Activated CD4-positive, CD25-positive, alpha-beta regulatory T cell treated with anti-CD3 and anti-CD28 coated beads, Interleukin-2, amount 50 U/mL, for 16 hours (primary cell): ENCODE measurements around the gene TNFAIP8L2.

Experiments used
- DNase-seq: peaks from one replicate; pipeline ENCODE4 v3.0.0-alpha.2; 2020; ENCODE audit warnings: low read depth, low spot score

The TNFAIP8L2 gene

GRCh38 chr1:151156515-151156819 is at the start of gene TNFAIP8L2:
TNFAIP8L2 (plus strand) TSS chr1:151156649; CDS start chr1:151158698, 2,049 bp downstream.
- DNase-seq, result peak; percentile 38

DNA sequence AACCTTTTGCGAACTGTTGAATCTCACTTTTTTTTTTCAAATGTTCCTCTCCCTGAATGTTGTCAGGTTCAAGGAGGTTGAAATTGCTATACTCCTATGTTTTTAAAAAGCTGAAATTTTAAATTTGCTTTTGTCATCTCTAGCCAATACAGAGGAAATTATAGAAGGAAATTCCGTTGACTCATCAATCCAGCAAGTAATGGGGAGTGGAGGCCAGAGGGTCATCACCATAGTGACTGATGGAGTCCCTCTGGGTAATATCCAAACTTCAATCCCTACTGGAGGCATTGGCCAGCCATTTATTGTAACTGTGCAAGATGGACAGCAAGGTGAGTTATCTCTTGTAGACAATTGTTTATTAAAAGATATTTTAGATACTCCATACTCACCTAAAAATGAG is 49.6 kb upstream of the TNFAIP8L2 start:
- DNase-seq, result no peak

- no peak for DNase-seq
Measured at GRCh38 chr1:151108331-151108730, 48.1 kb upstream of the TNFAIP8L2 start.

DNA sequence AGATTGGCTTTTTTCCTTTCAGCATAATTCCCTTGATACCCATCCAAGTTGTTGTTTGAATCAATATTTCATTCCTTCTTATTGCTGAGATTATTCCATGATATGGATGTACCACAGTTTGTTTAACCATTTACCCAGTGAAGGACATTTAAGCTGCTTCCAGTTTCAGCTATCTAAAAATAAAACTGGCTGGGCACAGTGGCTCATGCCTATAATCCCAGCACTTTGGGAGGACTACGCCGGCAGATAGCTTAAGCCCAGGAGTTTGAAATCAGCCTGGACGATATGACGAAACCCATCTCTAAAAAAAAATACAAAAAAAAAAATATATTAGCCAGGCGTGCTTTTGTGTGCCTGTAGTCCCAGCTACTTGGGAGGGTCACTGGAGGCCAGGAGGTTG is 42.6 kb upstream of the TNFAIP8L2 start:
- no peak for DNase-seq

GRCh38 chr1:151124763-151125403 is 31.6 kb upstream of the TNFAIP8L2 start:
- no peak for DNase-seq

- DNase-seq, result no peak
Measured at GRCh38 chr1:151128800-151129199, 27.6 kb upstream of the TNFAIP8L2 start.

DNA sequence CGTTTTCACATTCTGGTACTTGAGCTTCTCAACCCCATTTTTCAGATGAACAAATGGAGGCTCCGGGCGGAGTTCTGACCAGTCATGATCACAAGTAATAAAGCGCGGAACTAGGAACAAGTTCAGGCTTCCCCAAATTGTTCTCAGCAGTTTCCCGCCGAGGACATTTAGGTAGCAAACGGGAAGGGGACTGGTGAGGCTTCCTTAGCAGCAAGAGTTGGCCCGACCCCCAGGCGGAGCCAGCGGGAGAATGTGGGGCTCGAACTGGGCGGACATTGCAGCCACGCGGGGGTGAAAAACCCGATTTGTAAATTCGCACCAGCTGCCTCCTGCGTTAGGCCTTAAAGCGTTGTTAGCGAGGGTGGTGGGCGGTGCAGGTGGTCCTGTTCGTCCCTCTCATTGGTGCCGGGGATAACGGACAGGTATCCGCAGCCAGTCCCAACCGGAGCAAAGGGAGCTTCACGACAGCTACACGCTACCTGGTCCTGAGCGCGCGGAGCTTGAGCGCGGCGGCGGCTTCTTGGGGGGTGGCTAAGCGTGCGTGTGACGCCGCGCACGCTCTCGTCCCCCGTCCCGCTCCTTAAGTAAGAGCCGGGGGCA is 25.4 kb upstream of the TNFAIP8L2 start:
- peak; percentile 60 for DNase-seq

- no peak for DNase-seq
Measured at GRCh38 chr1:151131701-151132334, 24.6 kb upstream of the TNFAIP8L2 start.

DNA sequence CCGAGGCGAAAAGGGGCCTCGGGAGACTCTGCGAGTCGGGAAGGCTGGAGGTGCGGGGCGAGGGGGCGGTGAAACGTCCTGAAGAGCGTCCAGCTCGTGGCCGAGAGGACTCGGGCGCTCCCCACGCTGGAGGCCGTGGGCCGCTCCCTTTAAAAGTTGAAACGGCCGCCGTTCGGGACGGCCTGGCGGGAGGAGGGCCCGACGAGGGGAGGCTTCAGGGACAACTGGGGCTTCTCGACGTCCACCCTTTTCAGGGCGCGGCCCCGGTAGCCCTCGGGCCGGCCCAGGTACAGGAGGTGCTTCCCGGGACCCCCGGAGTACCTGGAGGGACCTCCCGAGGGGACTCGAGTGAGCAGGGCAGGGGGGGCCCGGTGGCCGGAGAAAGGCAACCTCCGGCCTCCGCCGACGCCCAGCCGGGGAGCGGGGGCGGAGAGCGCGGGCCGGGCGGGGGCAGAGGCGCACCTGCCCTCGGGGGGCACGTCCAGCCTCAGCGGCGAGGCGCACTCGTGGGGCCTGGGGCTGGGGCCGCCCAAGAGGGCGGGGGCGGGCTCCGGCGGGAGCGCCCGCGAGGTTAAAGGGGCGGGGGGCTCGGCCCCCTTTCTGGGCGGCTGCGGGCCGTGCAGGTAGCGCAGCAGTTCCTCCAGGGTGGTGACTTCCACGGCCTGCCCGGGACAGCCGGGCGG is 24.0 kb upstream of the TNFAIP8L2 start:
- DNase-seq, result no peak

GRCh38 chr1:151133018-151133806 is 23.2 kb upstream of the TNFAIP8L2 start:
- DNase-seq, result no peak

GRCh38 chr1:151134396-151134795 is 22.1 kb upstream of the TNFAIP8L2 start:
- no peak for DNase-seq

- no peak for DNase-seq
Measured at GRCh38 chr1:151134991-151135390, 21.5 kb upstream of the TNFAIP8L2 start.

- no peak for DNase-seq
Measured at GRCh38 chr1:151135433-151136385, 20.7 kb upstream of the TNFAIP8L2 start.

DNA sequence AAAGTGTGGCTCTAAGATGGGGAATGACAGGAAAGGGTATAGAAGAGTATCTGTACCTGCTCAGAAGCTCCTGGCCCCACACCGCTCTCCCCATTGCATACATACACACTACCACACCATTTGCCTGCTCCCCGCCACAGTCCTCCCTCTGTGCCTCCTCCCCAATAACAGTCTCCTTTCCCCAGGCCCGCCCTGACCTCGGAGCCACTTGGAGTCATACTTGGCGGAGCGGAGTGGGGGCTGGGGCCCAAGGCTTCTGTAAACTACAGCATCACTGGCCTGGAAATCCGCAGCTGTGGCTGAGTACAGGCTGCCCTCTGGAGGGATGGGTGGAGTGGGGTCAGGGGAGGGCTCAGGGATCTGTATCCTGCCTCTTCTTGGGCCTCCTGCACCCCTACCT is 18.7 kb upstream of the TNFAIP8L2 start:
- DNase-seq, result no peak

DNA sequence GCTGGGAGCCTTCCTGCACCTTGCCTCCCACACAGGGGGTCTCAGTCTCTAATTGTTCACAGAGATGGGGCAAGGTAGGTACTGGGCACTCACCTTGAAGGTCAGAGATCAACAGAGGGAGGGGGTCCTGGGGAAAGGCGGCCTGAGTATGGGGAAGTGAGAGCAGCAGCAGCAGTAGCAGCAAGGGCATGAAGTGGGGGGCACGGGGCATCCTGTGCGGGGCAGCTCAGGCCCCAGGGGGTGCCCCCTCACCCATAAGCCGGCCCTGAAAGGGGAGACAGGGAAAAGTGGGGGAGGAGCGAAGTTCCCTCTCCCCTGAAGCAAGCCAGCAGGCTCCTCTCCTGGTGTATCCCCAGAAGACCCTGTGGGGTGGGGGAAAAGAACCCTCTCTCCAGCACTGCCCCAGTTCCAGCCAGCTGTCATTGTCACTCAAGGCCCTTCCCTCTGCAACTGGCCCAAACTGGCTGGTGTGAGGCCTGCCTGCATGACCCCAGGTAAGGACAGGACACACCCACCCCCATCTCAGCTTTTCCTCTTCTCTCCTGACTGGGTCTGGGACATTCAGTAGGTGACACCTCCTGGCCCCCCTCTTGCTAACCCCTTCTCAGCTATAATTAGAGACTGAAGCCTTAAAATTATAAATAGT is 13.9 kb upstream of the TNFAIP8L2 start:
- no peak for DNase-seq

DNA sequence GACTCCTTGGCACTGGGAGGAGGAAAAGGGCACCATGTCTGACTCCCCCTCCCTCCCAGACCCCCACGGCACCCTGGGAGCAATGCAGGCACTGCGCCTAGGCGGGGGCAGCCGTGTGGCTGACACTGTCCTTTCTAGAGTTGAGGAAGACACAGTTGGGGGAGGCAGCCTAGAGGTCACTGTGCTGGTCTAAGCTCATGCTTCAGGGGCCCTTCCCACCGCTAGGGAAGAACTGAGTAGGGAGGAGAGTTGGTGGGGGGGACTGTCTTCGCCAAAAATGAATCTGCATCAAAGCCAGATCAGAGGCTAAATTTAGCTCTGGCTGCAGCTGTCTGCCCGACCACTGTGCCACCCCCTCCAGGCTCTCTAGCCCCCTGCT is 13.4 kb upstream of the TNFAIP8L2 start:
- no peak for DNase-seq

GRCh38 chr1:151143986-151144385 is 12.5 kb upstream of the TNFAIP8L2 start:
- no peak for DNase-seq

DNA sequence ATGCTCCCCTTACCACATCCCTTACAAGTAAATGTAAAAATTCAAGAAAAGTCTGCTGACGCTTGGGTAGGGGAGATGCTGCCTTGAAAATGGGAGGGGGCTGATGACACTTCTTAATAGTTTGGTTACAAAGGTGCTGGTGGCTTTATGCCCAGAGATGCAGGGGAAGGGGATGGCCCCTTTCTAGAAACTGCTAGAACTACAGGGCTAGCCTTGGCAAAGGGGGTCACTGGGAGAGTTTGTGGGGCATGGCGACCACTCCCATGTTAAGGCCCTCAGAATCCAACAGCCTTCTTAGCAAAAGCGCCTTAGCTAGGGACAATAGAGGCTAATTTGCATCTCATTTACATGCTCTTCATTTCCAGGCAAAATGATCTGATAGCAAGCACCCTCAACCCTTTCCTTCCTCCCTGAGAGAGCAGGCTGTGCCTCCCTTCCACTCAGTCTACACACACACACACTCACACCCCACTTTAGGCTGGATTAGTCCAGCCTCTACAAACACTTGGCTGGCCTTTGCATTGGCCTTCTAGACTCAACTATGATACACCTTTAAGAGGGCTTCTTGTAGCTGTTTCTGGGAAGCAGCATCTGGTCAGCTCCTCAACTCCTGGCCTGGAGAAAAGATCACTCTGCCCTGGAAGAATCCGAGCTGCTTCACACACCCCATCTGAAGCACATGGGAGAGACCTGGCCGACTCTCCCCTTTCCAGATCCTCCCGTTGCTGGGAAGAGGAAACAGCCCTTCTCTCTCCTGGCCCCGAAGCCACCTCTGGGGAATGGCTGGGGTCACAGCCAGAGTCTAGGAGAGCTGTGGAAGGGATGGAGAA is 11.8 kb upstream of the TNFAIP8L2 start:
- no peak for DNase-seq

DNA sequence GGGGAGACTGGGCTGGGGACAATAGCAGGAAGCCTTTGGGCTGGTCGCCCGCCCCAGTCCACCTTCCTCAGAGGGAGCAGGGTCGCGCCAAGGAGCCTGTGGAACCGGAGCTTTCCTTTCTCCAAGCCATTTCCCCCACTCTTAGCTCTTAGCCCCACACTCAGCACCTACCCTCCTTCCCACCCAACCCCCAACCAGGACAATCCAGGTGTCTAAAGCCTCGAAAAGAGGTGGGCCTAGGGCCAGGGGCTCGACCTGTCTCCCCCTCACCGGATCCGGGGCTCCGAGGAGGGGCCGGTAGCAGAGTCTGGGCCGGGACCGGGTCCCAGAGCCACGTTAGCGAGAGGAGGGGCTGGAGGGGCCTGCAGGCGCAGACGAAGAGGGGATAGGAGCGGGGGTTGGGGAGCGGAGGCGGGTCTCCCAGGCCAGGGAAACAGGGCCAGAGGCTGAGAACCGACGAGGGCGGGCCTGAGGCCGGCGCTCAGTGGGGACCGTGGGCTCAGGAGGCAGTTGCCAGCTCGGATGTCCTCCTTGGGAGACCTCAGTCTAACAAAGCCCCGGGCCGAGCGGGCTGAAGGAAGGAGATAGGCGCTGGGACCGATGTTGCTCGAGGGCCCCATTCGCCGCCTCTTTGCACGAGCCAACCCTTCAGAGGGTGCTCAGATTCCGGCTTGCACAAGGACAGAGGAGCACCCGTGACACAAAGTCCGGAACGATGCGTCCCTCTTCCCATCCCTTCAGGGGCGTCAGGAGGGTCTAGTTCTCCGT is 11.0 kb upstream of the TNFAIP8L2 start:
- DNase-seq, result no peak
